GM06990 (cell line): ENCODE results near the gene BACH2.

Experiments used
- DNase-seq: peaks from one replicate; pipeline ENCODE4 v3.0.0-alpha.2; 2011; ENCODE audit not compliant: insufficient read length; ENCODE audit errors: extremely low read depth
- H3K27me3 ChIP-seq: replicated peaks from 2 replicates; pipeline ENCODE4 v1.6.0; 2011; ENCODE audit warnings: low read length; ENCODE audit not compliant: control insufficient read depth, insufficient read depth
- H3K36me3 ChIP-seq: 2 replicates; pipeline ENCODE4 v1.5.1; 2011; ENCODE audit warnings: low read length; ENCODE audit not compliant: control insufficient read depth, insufficient read depth
- H3K4me3 ChIP-seq: replicated peaks from 2 replicates; pipeline ENCODE4 v1.5.1; 2011; ENCODE audit warnings: low read depth, mild to moderate bottlenecking, control low read depth, low read length
- TF ChIP-seq, protein P1 (sequence below): IDR thresholded peaks from 2 replicates; pipeline ENCODE4 v1.5.1; 2011; ENCODE audit warnings: low read length, control low read depth, mild to moderate bottlenecking, inconsistent platforms; ENCODE audit not compliant: insufficient read depth, poor library complexity, severe bottlenecking

Gene BACH2

DNA sequence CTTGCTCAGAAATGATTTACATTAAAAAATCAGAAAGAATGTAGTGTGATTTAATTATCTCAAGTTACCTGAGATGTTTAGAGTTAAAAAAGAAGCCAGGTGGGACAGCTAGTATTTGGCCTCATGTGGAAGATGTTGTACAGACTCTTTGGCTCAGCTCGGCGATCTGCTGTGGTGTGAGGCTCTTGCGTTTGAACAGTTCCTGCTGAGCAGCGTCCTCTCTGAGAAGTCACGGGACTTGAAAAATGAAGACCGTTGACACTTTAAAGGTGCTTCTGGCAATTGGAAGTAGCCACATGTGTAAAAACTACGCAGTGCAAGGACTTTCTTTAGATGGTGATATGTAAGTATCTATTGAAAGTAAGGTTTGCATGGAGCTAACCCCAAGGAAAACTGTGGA lies 169.0 kb downstream of the BACH2 start:
- Histone ChIP-seq H3K27me3 (no peaks in the 10 kb centered on the region), H3K4me3 (no peak overlapping the region), H3K36me3 (no peaks in the 10 kb centered on the region)
- DNase-seq: no peak
- TF ChIP-seq, protein P1, sequence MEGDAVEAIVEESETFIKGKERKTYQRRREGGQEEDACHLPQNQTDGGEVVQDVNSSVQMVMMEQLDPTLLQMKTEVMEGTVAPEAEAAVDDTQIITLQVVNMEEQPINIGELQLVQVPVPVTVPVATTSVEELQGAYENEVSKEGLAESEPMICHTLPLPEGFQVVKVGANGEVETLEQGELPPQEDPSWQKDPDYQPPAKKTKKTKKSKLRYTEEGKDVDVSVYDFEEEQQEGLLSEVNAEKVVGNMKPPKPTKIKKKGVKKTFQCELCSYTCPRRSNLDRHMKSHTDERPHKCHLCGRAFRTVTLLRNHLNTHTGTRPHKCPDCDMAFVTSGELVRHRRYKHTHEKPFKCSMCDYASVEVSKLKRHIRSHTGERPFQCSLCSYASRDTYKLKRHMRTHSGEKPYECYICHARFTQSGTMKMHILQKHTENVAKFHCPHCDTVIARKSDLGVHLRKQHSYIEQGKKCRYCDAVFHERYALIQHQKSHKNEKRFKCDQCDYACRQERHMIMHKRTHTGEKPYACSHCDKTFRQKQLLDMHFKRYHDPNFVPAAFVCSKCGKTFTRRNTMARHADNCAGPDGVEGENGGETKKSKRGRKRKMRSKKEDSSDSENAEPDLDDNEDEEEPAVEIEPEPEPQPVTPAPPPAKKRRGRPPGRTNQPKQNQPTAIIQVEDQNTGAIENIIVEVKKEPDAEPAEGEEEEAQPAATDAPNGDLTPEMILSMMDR: no peak

DNA sequence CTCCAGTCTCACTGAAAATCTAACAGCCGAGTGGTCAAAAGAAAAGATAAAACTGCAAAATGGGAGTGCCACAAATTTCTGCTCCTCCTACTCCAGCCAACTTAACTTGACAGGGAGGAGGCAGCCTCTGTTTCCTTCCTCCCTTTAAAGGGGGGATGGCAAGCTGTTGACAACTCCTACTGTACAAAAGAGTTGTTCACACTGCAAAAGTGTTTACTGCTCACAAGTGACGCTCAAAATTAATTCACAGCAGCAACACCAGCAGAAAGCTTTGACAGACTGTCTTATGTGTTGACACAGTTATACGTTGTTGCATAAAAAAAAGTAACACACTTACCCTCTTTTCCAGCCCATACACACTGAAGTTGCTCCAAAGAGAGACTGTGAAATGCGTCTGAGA lies 169.8 kb downstream of the BACH2 start:
- H3K27me3 ChIP-seq: no peaks in the 10 kb centered on the region
- no peak overlapping the region for H3K4me3 ChIP-seq
- H3K36me3 ChIP-seq: no peaks in the 10 kb centered on the region
- TF ChIP-seq, protein P1: no peak
- DNase-seq: no peak

DNA sequence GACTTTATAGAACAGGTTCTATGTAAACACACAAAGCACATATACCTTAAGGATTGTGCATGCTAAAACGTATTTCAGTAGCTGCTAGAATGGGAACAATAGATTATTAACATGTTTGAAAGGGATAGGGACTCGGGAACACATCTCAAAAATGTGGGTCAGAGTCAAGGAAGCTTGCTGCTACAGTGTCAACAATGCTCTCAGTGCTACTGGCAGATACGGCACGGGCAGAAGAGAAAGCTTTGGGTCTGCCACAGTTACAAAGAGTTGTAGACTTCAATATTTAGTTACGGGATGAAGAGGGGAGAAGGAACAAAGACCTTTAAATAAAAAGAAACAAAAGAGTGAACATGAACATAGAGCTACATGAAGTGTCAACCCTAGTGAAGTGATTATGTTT lies 170.5 kb downstream of the BACH2 start:
- no peaks in the 10 kb centered on the region for H3K27me3 ChIP-seq
- no peak for DNase-seq
- no peak overlapping the region for H3K4me3 ChIP-seq
- no peaks in the 10 kb centered on the region for H3K36me3 ChIP-seq
- TF ChIP-seq, protein P1: no peak

DNA sequence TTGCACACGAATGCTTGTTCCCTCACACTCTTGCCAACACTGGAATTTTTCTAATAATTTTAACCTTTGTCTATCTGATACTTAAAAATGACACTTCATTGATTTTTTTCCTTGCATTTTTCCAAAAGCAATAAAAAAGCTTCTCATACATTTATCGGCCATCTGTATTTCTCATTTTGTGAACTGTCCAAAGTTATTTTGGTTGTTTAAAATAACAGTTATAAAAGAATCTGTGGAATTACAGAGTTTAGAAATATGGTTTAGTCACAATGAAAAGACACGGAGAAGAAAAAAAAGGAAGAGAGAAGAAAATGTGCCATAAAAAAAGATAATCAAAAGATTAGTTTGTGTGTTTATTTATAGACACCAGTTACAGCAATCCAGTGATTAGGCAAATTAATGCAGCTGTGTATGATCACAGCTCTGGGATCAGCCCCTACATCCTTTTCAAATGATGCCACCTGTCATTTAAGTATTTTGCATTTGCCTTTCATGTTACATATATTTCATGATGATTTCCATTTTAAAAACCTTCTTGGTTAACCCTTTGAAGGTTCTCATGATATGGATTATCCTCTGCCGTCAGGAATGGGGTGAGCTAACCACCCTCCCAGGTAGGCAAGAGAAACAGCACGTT lies 171.7 kb downstream of the BACH2 start:
- no peak for DNase-seq
- TF ChIP-seq, protein P1: no peak
- H3K4me3 ChIP-seq: no peak overlapping the region
- no peaks in the 10 kb centered on the region for H3K27me3 ChIP-seq
- H3K36me3 ChIP-seq: no peaks in the 10 kb centered on the region

DNA sequence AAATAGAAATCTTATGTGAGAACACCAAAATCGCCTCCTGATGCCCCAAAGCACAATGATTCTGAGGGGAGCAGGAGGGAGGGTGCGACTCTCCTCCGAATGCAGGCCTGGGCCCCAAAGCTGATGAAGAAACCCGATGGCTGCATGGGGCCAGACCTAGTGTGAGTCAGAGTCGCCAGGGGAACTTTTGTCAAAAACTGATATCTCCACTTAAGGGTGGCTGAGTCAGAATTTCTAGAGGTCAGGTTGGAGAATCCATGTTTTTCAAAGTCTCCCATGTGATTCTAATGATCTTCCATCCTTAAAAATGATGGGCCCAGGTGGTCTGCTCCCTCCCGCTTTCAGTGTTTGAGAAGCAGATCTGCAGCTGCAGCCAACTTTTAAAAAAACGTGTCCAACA lies 172.8 kb downstream of the BACH2 start:
- Histone ChIP-seq H3K27me3 (no peaks in the 10 kb centered on the region), H3K4me3 (no peak overlapping the region), H3K36me3 (no peaks in the 10 kb centered on the region)
- no peak for DNase-seq
- TF ChIP-seq, protein P1: no peak

DNA sequence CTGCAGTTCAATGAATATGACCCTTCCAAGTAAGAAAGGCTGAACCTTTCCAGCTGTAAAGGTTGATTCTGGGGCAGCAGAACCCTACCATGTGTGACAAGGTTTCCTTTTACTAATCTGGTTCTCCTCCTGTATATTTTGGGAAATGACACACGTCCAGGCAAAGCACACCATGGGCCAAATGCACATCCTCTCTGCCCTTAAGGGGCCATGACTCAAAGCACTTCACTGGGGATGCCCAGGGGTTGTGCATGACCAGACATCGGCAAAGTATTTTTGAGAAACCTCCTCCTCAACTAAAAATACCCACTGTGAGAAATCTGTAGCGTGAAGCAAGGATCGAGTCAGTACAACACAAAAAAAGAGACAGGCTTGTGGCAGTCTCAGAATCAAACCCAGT lies 174.7 kb downstream of the BACH2 start:
- TF ChIP-seq, protein P1: no peak
- peak; percentile 15 for DNase-seq
- H3K27me3 ChIP-seq: no peaks in the 10 kb centered on the region
- no peak overlapping the region for H3K4me3 ChIP-seq
- no peaks in the 10 kb centered on the region for H3K36me3 ChIP-seq
